ENCODE data around the gene AKT1S1. TPM values are rescaled to one million over a fixed set of nuclear protein-coding genes. Genes with fewer than 3 reads are reported as not detected.

AKT1S1 gene
- total RNA-seq, 1 experiment from 2014 or later = 70.6 TPM

- Histone ChIP-seq H3K9me3 (ENCODE audit: control insufficient read depth in 1 of 2, insufficient read depth in 1 of 2, low read depth in 1 of 2, low read length in 2 of 2) (no peaks in the 10 kb centered on the region), H3K79me2 (ENCODE audit: insufficient read depth, low read length) (peaks cover 44% of the 10 kb centered on the region), H3K4me2 (ENCODE audit: low read length) (no peak overlapping the region), H3K4me1 (ENCODE audit: control insufficient read depth in 1 of 2, insufficient read depth in 2 of 2, low read length in 2 of 2) (peaks cover 19 to 37% of the 10 kb centered on the region in 2 experiments), H3K27me3 (ENCODE audit: insufficient read depth, low read length) (no peaks in the 10 kb centered on the region), H3K4me3 (replicated peaks in 1 of 2; ENCODE audit: low read depth in 1 of 2, low read length in 2 of 2) (no peak overlapping the region), H3K27ac (ENCODE audit: low read depth, low read length) (peak overlapping the region; percentile 42; the same call in 1 of the 2 replicates), H3K9ac (ENCODE audit: low read length) (no peak overlapping the region), H4K20me1 (ENCODE audit: insufficient read depth) (no peaks in the 10 kb centered on the region), H3K36me3 (ENCODE audit: control insufficient read depth in 1 of 2, insufficient read depth in 2 of 2, low read length in 2 of 2) (peaks cover 5 to 16% of the 10 kb centered on the region in 2 experiments; a peak in 3 of 4 replicates), H2AFZ (ENCODE audit: low read depth, low read length, poor library complexity, severe bottlenecking) (no peak overlapping the region), H3K9me2 (ENCODE audit: insufficient read depth) (no peaks in the 10 kb centered on the region)
- DNase-seq (ENCODE audit: low read depth, low spot score) = no peak
- intact Hi-C loops (cut with micrococcal nuclease) = no loop called here
- BruUV-seq (replicated peaks) = no TSS peak
- TF ChIP-seq ELF1 (IDR thresholded peaks at IDR 0.05; ENCODE audit: borderline replicate concordance, low read depth) (no peak), CEBPB (IDR thresholded peaks at IDR 0.05; ENCODE audit: low read depth) (no peak), ZBTB33 (IDR thresholded peaks at IDR 0.05; ENCODE audit: extremely low read depth, insufficient replicate concordance, low read length) (no peak), CBX3 (IDR thresholded peaks at IDR 0.05; ENCODE audit: low read depth) (no peak)
- ATAC-seq = no peak
- ChIA-PET CTCF (interaction anchor here (0.7 kb wide), 1 partner anchor 11 kb away, joined by 3 read pairs; no protein-coding TSS in a partner anchor), POLR2A (interaction anchor here (1.7 kb wide), 1 partner anchor 11 kb away, joined by 6 read pairs; no protein-coding TSS in a partner anchor), RAD21 (ENCODE audit: low non-redundant PET in 1 of 2, low total read pairs in 2 of 2, uncharacterized antibody in 2 of 2, unreplicated experiment in 2 of 2) (no interaction called here)
Measured at GRCh38 chr19:49853852-49854377, 23.2 kb downstream of the AKT1S1 start.

GRCh38 chr19:49852631-49853126 is 24.5 kb downstream of the AKT1S1 start:
- peak overlapping the region; percentile 91 for H3K27ac ChIP-seq (ENCODE audit: low read depth, low read length)
- H3K4me2 ChIP-seq (ENCODE audit: low read length) = peak overlapping the region; percentile 98
- no peaks in the 10 kb centered on the region for H4K20me1 ChIP-seq (ENCODE audit: insufficient read depth)
- TF ChIP-seq JUND (IDR thresholded peaks at IDR 0.05) (no peak), ELF1 (IDR thresholded peaks at IDR 0.05; ENCODE audit: borderline replicate concordance, low read depth) (no peak), EZH2 (IDR thresholded peaks at IDR 0.05) (no peak), TCF7L2 (IDR thresholded peaks at IDR 0.05; ENCODE audit: borderline replicate concordance, extremely low read depth, insufficient read depth, insufficient read length) (no peak), CEBPB (IDR thresholded peaks at IDR 0.05; ENCODE audit: low read depth) (no peak), CTCF (IDR thresholded peaks at IDR 0.05 in 2 of 3, conservative IDR thresholded peaks at IDR 0.05 in 1 of 3; ENCODE audit: borderline replicate concordance in 1 of 3, insufficient read depth in 1 of 3, low read depth in 2 of 3, low read length in 2 of 3) (no peak), YY1 (IDR thresholded peaks at IDR 0.05; ENCODE audit: extremely low read depth, insufficient replicate concordance, low read depth, low read length) (no peak), ZFX (IDR thresholded peaks at IDR 0.05) (no peak), POLR2AphosphoS5 (IDR thresholded peaks at IDR 0.05; ENCODE audit: low read depth, low read length) (no peak), FOSL1 (IDR thresholded peaks at IDR 0.05; ENCODE audit: low read depth) (no peak), POLR2A (IDR thresholded peaks at IDR 0.05; ENCODE audit: borderline replicate concordance, extremely low read depth, insufficient read depth, insufficient read length) (no peak)
- RAD21 ChIA-PET (ENCODE audit: low non-redundant PET in 1 of 2, low total read pairs in 2 of 2, uncharacterized antibody in 2 of 2, unreplicated experiment in 2 of 2) = no interaction called here
- H3K4me3 ChIP-seq (replicated peaks in 1 of 2; ENCODE audit: low read depth in 1 of 2, low read length in 2 of 2) = peak overlapping the region; percentile 85 to 90
- CTCF ChIA-PET = no interaction called here
- peaks cover 5 to 6% of the 10 kb centered on the region in 2 experiments; a peak in 3 of 4 replicates for H3K36me3 ChIP-seq (ENCODE audit: control insufficient read depth in 1 of 2, insufficient read depth in 2 of 2, low read length in 2 of 2)
- DNase-seq (ENCODE audit: low read depth, low spot score) = no peak
- no peaks in the 10 kb centered on the region for H3K9me3 ChIP-seq (ENCODE audit: control insufficient read depth in 1 of 2, insufficient read depth in 1 of 2, low read depth in 1 of 2, low read length in 2 of 2)
- BruUV-seq (replicated peaks) = TSS peak; percentile 72
- intact Hi-C loops (cut with micrococcal nuclease) = no loop called here
- no peaks in the 10 kb centered on the region for H3K9me2 ChIP-seq (ENCODE audit: insufficient read depth)
- H3K9ac ChIP-seq (ENCODE audit: low read length) = peak overlapping the region; percentile 97; the same call in 1 of the 2 replicates
- no peaks in the 10 kb centered on the region for H3K27me3 ChIP-seq (ENCODE audit: insufficient read depth, low read length)
- ATAC-seq = no peak
- H3K4me1 ChIP-seq (ENCODE audit: control insufficient read depth in 1 of 2, insufficient read depth in 2 of 2, low read length in 2 of 2) = peaks cover 32 to 40% of the 10 kb centered on the region in 2 experiments
- POLR2A ChIA-PET = no interaction called here
- H3K79me2 ChIP-seq (ENCODE audit: insufficient read depth, low read length) = peaks cover 44% of the 10 kb centered on the region
- H2AFZ ChIP-seq (ENCODE audit: low read depth, low read length, poor library complexity, severe bottlenecking) = no peak overlapping the region
